Embryonic facial prominence (tissue), 1 donor: ENCODE measurements around the gene ZFP91.

ENCODE experiments used
- DNase-seq: peaks from one replicate; pipeline ENCODE4 v3.0.0-alpha.2; 2016; ENCODE audit errors: extremely low spot score

Gene ZFP91

GRCh38 chr11:58629857-58630256 is 51.0 kb downstream of the ZFP91 start:
- DNase-seq = no peak

DNA sequence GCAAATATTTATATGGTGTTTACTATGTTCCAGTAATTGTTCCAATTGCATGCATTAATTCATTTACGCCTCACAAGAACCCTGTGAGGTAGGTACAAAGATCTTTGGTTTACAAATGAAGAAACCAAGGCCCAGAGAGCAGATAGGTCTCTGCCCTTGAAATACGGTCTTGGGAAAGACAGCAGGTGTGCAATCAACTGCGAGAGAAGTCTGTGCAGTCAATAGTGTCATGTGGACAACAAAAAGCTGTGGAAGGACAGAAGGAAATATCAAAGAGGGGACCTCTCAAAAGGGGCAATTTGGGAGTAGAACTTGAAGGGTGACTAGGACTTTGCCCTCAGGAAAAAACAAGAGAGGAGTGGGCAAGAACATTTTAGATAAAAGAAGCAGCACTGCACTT is 52.5 kb downstream of the ZFP91 start:
- DNase-seq = no peak

DNA sequence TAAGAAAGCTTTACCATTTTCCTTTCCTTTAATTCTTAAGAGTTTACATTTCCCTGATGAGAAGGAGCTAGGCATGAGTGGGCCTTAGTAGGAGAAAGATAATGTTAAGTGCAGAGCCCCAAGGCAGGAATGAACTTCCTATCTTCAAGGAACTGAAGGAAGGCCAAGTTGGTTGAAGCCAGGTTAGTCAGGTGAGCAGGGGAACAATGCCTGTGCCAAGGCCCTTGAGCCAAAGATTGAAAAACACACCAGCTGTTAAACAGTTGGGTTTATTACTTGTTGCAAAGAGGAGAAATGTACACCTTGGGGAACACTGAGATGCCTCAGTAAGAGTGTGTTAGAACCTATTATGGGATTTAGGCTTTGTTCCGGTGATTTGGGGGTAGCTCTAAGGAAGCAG is 53.6 kb downstream of the ZFP91 start:
- DNase-seq = no peak

DNA sequence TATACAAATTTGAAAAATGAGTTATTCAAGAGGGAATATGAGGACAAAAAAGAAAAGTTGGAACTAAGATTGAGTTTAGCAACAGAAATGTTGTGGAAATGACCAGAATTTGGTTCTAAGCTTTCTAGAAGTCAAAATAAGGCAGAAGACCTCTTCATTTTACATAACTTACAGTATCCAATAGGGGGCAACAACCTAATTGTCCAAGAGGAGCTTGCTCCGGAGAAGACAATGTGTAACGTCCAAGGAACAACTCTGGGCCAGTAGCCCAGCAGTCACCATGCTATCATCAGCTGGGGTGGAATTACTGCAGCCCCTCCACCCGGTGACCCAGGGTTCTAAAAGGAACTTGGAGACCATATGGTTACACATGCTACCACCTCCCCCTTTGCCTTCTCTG is 57.7 kb downstream of the ZFP91 start:
- no peak for DNase-seq

GRCh38 chr11:58637371-58637770 is 58.5 kb downstream of the ZFP91 start:
- no peak for DNase-seq

DNA sequence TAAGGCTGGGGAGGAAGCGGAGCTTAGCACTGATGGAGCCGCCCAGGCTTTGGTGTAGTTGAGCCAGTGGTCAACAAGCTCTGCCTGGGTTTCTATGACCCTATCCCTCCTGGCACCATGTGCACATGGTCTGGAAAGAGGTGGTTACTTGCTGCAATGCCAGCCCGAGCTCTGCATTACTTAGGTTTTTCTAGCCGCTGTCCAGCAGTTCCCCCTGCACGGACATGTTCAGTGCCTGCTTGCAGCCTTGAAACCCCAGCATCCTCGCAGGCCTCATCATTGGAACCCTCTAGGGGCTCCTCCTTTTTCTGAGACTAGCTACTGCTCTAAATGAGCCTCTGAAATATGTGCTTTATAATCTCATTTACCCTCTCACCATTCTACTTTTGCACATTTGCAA is 60.2 kb downstream of the ZFP91 start:
- DNase-seq = no peak

- DNase-seq = no peak
Measured at GRCh38 chr11:58639669-58640068, 60.8 kb downstream of the ZFP91 start.

DNA sequence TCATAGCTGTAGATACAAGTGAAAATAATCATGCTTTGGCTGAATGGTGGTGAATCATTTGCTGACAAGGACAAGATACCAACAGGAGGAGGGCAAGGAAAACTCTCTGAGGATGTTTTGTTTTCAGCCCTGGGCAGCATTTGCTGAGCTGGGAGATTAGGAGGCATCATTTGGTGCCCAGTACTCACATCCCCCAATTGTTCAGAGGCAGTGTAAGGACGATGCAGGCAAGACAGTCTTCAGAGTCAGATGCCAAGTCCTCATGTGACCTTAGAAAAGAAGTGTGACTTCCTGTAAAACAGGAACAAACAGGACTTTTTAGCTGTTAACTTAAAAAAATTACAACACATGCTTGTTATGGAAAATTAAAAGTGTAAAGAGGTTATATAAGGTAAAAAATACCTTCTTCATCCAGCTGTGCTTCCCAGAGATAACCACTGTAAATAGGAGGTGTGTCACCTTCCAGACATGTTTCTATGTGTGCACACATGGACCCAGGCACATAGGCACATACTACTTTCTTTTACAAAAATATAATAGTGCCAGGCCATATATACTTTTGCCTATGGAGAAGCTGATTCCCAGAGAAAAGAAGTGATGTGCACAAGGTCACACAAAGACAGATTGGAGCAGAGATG is 61.6 kb downstream of the ZFP91 start:
- DNase-seq = no peak

DNA sequence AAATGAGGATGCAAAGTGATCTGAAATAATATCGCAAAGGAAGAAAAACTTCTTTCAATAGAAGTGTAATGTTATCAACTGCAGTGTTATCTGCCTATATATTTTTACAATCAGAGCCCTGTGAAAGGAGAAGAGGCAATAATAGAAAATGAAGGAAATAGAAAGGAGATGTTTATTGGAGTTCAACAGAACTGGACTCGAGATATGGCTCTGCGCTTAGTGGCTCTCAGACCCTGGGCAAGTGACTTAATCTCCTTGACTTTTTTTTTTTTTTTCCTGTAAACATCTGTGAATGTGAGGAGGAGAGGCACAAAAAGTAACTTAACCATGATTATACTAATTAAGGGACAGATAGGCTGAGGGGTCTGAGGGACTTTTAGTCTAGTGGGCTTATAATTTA is 62.5 kb downstream of the ZFP91 start:
- no peak for DNase-seq

- DNase-seq = no peak
Measured at GRCh38 chr11:58641803-58642581, 63.1 kb downstream of the ZFP91 start.

- DNase-seq = no peak
Measured at GRCh38 chr11:58645854-58646253, 67.0 kb downstream of the ZFP91 start.

GRCh38 chr11:58647141-58647699 is 68.4 kb downstream of the ZFP91 start:
- DNase-seq = no peak

- DNase-seq = no peak
Measured at GRCh38 chr11:58647866-58648265, 69.0 kb downstream of the ZFP91 start.

- DNase-seq = no peak
Measured at GRCh38 chr11:58649623-58650022, 70.8 kb downstream of the ZFP91 start.

DNA sequence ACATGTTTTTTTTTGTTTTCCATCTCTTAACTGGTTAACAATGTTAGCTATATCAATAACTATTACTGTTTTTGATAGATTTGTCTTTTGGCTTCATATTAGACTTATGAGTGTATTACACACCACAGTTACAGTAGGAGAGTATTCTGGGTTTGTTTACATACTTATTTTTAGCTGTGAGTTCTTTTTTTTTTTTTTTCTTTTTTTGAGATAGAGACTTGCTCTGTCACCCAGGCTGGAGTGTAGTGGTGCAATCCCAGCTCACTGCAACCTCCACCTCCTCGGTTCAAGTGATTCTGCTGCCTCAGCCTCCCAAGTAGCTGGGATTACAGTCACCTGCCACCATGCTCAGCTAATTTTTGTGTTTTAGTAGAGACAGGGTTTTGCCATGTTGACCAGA is 71.6 kb downstream of the ZFP91 start:
- no peak for DNase-seq

DNA sequence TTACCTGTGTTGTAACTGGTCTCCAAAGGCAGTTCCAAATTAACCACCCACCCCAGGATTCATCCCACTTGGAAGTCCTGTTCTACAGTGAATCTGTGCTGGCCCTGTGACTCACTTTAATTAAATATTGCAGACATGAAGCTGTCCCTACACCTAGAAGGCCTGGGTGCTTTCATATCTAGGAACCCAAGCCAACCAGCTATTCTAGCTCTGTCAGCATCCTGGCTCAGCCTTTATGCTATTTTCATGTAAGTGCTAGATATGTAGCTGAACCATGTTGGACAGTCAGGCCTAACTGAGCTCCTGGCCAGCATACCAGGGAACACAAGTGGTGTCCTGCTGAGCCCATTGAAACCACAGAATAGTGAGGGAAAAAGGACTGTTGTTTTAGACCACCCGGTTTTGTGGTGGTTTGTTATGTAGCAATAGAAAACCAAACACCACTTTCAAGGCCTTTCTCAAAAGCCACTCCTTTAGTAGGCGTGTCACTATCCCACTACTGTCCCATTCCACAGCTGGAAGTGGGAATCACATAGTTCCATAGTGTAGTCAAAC is 73.9 kb downstream of the ZFP91 start:
- no peak for DNase-seq

GRCh38 chr11:58654079-58654907 is 75.4 kb downstream of the ZFP91 start:
- DNase-seq = peak; percentile 45

- no peak for DNase-seq
Measured at GRCh38 chr11:58654908-58655296, 76.0 kb downstream of the ZFP91 start.

DNA sequence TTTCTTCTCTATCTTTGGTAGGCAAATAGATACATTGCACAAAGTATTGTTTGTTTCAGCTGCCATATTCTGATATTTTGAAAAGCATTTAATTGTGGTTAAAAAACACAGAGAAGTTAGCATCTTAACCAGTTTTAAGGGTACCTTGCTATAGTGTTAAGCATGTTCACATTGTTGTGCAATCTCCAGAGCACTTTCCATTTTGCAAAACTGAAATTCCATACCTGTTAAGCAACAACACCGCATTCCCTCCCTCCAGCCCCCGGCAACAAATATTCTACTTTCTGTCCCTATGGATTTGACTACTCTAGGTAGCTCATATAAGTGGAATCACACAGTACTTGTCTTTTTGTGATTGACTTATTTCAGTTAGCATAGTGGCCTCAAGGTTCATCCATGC is 77.5 kb downstream of the ZFP91 start:
- DNase-seq = no peak

- no peak for DNase-seq
Measured at GRCh38 chr11:58658623-58659022, 79.8 kb downstream of the ZFP91 start.

DNA sequence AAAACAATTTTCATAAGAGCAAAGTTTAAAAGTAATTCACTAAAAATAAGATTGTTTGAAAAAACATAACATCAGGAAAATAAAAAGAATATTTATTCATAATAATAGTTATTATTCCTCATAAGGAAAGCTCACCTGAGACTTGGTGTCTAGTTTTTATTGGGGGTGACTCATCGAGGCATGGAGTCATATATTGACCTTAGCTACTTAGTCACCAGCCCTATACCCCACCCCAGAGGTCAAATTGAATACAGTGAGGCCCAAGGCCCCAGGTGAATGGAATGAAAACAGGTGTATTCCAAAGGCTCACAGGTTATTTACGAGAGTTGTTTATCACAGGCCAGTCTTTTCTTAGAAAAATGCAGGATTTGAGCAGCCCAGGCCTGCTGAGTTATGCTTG is 80.5 kb downstream of the ZFP91 start:
- DNase-seq = no peak

GRCh38 chr11:58659910-58660570 is 81.2 kb downstream of the ZFP91 start:
- DNase-seq = no peak
